ENCODE results near the gene AKR7A3. TPM values are rescaled to one million over a fixed set of nuclear protein-coding genes. Genes with fewer than 3 reads are reported as not detected.
"Not testable (repeated sequence)": the region's sequence is repeated elsewhere in the genome, so short reads cannot be mapped to it uniquely, and the experiment has no call there.

Gene AKR7A3
- total and polyA plus RNA-seq, 2 experiments from 2014 or later = 0.11 to 0.18 TPM

DNA sequence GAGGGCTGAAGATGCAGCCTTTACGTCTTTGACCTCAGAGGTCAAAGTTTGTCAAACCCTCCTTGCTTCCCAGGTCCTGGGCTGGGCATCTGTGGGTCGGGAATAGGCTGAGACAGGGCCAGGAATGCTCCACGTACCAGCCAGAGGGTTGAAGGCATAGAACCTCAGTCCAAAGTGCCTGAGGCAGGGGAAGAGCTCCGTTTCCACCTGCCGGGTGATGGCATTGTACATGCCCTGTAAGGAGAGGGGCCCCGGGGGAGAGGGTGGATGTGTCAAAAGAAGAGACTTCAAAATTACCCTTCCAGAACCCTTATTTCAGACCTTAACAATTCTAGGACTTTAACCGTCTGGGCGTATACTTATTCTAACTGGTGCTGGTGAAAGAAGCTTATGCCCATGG, 3.7 kb downstream of the AKR7A3 start:
- no peak for DNase-seq
- in situ Hi-C loops (cut with MboI) = no loop called here

DNA sequence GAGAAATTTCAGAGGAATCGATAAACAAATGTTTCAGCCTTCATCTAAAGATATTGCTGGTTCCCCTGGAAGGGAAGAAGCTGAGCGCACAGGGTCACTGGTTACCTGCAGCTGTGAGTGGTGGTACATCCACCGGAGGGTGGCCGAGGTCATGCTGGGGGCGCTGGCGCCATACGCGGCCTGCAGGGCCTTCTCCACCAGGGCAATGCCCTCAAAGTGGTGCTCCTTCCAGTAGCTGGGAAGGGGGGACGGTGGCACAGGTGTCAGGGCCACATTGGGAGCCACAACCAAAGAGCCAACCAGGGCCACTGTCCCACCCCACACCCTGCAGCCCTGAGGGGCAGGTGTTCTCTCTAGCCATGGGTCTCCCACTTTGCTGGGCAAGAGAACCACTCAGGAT, 4.7 kb downstream of the AKR7A3 start:
- DNase-seq = no peak
- Histone ChIP-seq H3K9me2 (ENCODE audit: insufficient read depth) (no peaks in the 10 kb centered on the region), H3K4me2 (ENCODE audit: unreplicated experiment) (no peak overlapping the region), H3K36me3 (ENCODE audit: low read depth) (no peaks in the 10 kb centered on the region), H3K4me3 (no peak overlapping the region), H3F3A (ENCODE audit: insufficient read depth) (no peaks in the 10 kb centered on the region), H3K9me3 (ENCODE audit: low read depth) (no peaks in the 10 kb centered on the region), H3K79me2 (ENCODE audit: insufficient read depth) (no peaks in the 10 kb centered on the region), H3K9ac (no peak overlapping the region), H2AFZ (no peak overlapping the region), H3K4me1 (ENCODE audit: insufficient read depth) (no peaks in the 10 kb centered on the region), H3K27ac (no peak overlapping the region), H3K27me3 (replicated peaks; ENCODE audit: insufficient read depth) (no peaks in the 10 kb centered on the region), H4K20me1 (ENCODE audit: insufficient read depth) (no peaks in the 10 kb centered on the region)
- in situ Hi-C loops (cut with MboI) = no loop called here
- 94 to 97% methylated on average over 9 of the region's 9 CpGs for WGBS, 2 experiments (ENCODE audit: low coverage in 1 of 2, low lambda C conversion rate in 2 of 2, missing lambda C conversion rate in 2 of 2)
- no peak for TF ChIP-seq EZH2phosphoT487 (IDR thresholded peaks at IDR 0.05; ENCODE audit: insufficient read depth, low read depth)
- no peak for TF ChIP-seq EZH2 (IDR thresholded peaks at IDR 0.05; ENCODE audit: insufficient read depth, poor library complexity, severe bottlenecking)

More for the DNA sequence above, 3.7 kb downstream of the AKR7A3 start:
- no peak overlapping the region for H3K27ac ChIP-seq
- WGBS, 2 experiments (ENCODE audit: low coverage in 1 of 2, low lambda C conversion rate in 2 of 2, missing lambda C conversion rate in 2 of 2) = 91 to 93% methylated on average over 8 of the region's 8 CpGs
- no peaks in the 10 kb centered on the region for H3K9me3 ChIP-seq (ENCODE audit: low read depth)
- TF ChIP-seq EZH2phosphoT487 (IDR thresholded peaks at IDR 0.05; ENCODE audit: insufficient read depth, low read depth) (no peak), EZH2 (IDR thresholded peaks at IDR 0.05; ENCODE audit: insufficient read depth, poor library complexity, severe bottlenecking) (no peak)
- no peak overlapping the region for H3K9ac ChIP-seq
- no peaks in the 10 kb centered on the region for H3K79me2 ChIP-seq (ENCODE audit: insufficient read depth)
- H3K9me2 ChIP-seq (ENCODE audit: insufficient read depth) = no peaks in the 10 kb centered on the region
- H3K4me1 ChIP-seq (ENCODE audit: insufficient read depth) = no peaks in the 10 kb centered on the region
- no peaks in the 10 kb centered on the region for H4K20me1 ChIP-seq (ENCODE audit: insufficient read depth)
- no peaks in the 10 kb centered on the region for H3K27me3 ChIP-seq (replicated peaks; ENCODE audit: insufficient read depth)
- H3K4me3 ChIP-seq = no peak overlapping the region
- no peak overlapping the region for H2AFZ ChIP-seq
- H3K36me3 ChIP-seq (ENCODE audit: low read depth) = no peaks in the 10 kb centered on the region
- H3F3A ChIP-seq (ENCODE audit: insufficient read depth) = no peaks in the 10 kb centered on the region
- no peak overlapping the region for H3K4me2 ChIP-seq (ENCODE audit: unreplicated experiment)

DNA sequence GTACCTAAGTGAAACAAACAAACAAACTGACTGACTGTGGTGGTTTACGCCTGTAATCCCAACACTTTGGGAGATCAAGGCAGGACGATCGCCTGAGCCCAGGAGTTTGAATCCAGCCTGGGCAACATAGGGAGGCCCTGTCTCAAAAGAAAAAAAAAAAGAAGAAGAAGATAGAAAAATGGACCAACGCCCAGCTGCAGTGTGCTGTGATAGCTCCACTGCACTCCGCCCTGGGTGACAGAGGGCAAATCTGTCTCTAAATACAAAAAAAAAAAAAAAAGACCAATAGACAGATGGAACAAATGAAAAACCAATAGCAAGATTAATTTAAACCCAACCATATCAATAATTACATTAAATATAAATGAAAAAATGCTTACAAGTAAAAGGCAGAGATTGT, 13.9 kb downstream of the AKR7A3 start:
- Histone ChIP-seq H3K27me3 (replicated peaks; ENCODE audit: insufficient read depth) (no peaks in the 10 kb centered on the region), H4K20me1 (ENCODE audit: insufficient read depth) (no peaks in the 10 kb centered on the region), H2AFZ (no peak overlapping the region), H3K79me2 (ENCODE audit: insufficient read depth) (no peaks in the 10 kb centered on the region), H3K9me3 (ENCODE audit: low read depth) (no peaks in the 10 kb centered on the region), H3K36me3 (ENCODE audit: low read depth) (no peaks in the 10 kb centered on the region), H3F3A (ENCODE audit: insufficient read depth) (no peaks in the 10 kb centered on the region), H3K4me2 (ENCODE audit: unreplicated experiment) (no peak overlapping the region), H3K27ac (no peak overlapping the region), H3K4me3 (no peak overlapping the region), H3K4me1 (ENCODE audit: insufficient read depth) (no peaks in the 10 kb centered on the region), H3K9ac (no peak overlapping the region), H3K9me2 (ENCODE audit: insufficient read depth) (no peaks in the 10 kb centered on the region)
- no peak for DNase-seq
- WGBS, 2 experiments (ENCODE audit: low coverage in 1 of 2, low lambda C conversion rate in 2 of 2, missing lambda C conversion rate in 2 of 2) = 84 to 100% methylated on average over 3 to 5 of the region's 5 CpGs
- TF ChIP-seq EZH2phosphoT487 (IDR thresholded peaks at IDR 0.05; ENCODE audit: insufficient read depth, low read depth) = no peak
- TF ChIP-seq EZH2 (IDR thresholded peaks at IDR 0.05; ENCODE audit: insufficient read depth, poor library complexity, severe bottlenecking) = no peak
- in situ Hi-C loops (cut with MboI) = no loop called here

DNA sequence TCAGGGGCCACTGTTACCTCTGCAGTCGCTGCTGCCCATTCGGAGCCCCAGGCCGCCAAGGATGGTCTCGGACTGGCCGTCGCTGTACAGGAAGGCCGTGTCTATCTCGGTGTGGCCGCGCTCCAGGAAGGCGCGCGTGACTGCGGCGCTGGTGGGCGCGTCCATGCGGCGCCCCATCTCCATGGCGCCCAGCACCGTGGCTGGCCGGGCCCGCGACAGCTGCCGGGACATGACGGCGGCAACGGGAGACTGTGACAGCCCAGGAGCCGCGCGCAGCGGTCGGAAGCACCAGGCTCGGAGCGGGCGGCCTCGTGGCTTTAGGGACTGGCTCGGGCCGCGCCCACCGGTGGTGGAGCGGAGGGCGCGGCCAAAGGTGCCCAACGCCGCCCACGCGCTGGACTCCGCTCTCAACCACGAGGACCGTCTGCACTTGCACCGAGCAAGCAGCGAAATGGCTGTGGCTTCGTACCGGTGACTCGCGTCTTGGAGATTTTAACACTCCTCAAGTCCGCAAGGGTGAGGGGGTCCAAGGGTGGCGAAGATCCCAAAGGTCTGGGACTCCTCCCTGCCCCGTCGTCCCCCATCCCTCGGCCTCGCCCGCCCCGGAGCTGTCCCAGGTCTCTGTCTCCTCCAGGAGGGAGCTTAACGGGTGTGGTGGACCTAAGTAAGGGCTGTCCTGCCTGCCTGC, 14.6 kb downstream of the AKR7A3 start:
- 25 to 38% methylated on average over 38 to 58 of the region's 66 CpGs for WGBS, 2 experiments (ENCODE audit: low coverage in 1 of 2, low lambda C conversion rate in 2 of 2, missing lambda C conversion rate in 2 of 2)
- H3K9me2 ChIP-seq (ENCODE audit: insufficient read depth); H4K20me1 ChIP-seq (ENCODE audit: insufficient read depth); H3K4me2 ChIP-seq (ENCODE audit: unreplicated experiment); H3K27ac ChIP-seq; H3K9me3 ChIP-seq (ENCODE audit: low read depth); H3K4me1 ChIP-seq (ENCODE audit: insufficient read depth); H3K79me2 ChIP-seq (ENCODE audit: insufficient read depth); H3K27me3 ChIP-seq (replicated peaks; ENCODE audit: insufficient read depth); H3K9ac ChIP-seq; H3F3A ChIP-seq (ENCODE audit: insufficient read depth); H3K36me3 ChIP-seq (ENCODE audit: low read depth); in situ Hi-C loops (cut with MboI): not testable (repeated sequence)
- Histone ChIP-seq H3K4me3 (peak overlapping the region; percentile 35; the same call in 1 of the 2 replicates), H2AFZ (peak overlapping the region; percentile 44; the same call in 1 of the 2 replicates)
- peak; percentile 46 for DNase-seq
